Cardiac fibroblast (primary cell): Measurements from ENCODE around the gene IFT81.
A peak's percentile ranks its signal among the peaks of the same experiment; 100 is the strongest.
"Not testable (repeated sequence)": the region's sequence is repeated elsewhere in the genome, so short reads cannot be mapped to it uniquely, and the experiment has no call there.

ENCODE experiments used
- DNase-seq, 2 donors: peaks; one replicate each; pipeline versions ENCODE4 v3.0.0 to v3.0.0-alpha.2; 2010; ENCODE audit warnings: low read depth in 2 of 2
- H3K4me3 ChIP-seq, 2 donors: replicated peaks in 1 of 2; 1 replicate in 1 of 2; 2 replicates in 1 of 2; pipeline ENCODE4 v1.5.1; 2011; ENCODE audit warnings: low read depth in 2 of 2, low read length in 2 of 2, mild to moderate bottlenecking in 2 of 2, moderate library complexity in 1 of 2
- CTCF ChIP-seq: IDR thresholded peaks from one replicate; pipeline ENCODE4 v1.5.1; 2011; ENCODE audit warnings: low read depth, mild to moderate bottlenecking, low read length, inconsistent platforms

The IFT81 gene

GRCh38 chr12:110116623-110117022, 7.5 kb upstream of the IFT81 start:
- TF ChIP-seq CTCF: no peak
- DNase-seq: no peak
- no peak overlapping the region for H3K4me3 ChIP-seq

GRCh38 chr12:110117210-110117609, 6.9 kb upstream of the IFT81 start:
- not testable (repeated sequence) for DNase-seq, H3K4me3 ChIP-seq
- TF ChIP-seq CTCF: peak; percentile 26

- DNase-seq: no peak
- no peak overlapping the region for H3K4me3 ChIP-seq
- TF ChIP-seq CTCF: no peak
Observed at GRCh38 chr12:110117956-110118685, 6.0 kb upstream of the IFT81 start.

- H3K4me3 ChIP-seq: no peak overlapping the region
- no peak for TF ChIP-seq CTCF
- no peak for DNase-seq
Observed at GRCh38 chr12:110122929-110123328, 1.2 kb upstream of the IFT81 start.

GRCh38 chr12:110123919-110124268, 263 bp upstream of the IFT81 start:
- no peak overlapping the region for H3K4me3 ChIP-seq

GRCh38 chr12:110126557-110126956, 2.4 kb downstream of the IFT81 start:
- no peak overlapping the region for H3K4me3 ChIP-seq
- no peak for TF ChIP-seq CTCF
- no peak for DNase-seq

More at GRCh38 chr12:110123919-110124268, 263 bp upstream of the IFT81 start:
- TF ChIP-seq CTCF: no peak
- DNase-seq: no peak
